ENCODE data around the gene PTPRH. TPM values are rescaled to one million over a fixed set of nuclear protein-coding genes. Genes with fewer than 3 reads are reported as not detected.
A peak's percentile ranks its signal among the peaks of the same experiment; 100 is the strongest.

The PTPRH gene
- total RNA-seq, 1 donor from 2014 or later, result not detected

DNA sequence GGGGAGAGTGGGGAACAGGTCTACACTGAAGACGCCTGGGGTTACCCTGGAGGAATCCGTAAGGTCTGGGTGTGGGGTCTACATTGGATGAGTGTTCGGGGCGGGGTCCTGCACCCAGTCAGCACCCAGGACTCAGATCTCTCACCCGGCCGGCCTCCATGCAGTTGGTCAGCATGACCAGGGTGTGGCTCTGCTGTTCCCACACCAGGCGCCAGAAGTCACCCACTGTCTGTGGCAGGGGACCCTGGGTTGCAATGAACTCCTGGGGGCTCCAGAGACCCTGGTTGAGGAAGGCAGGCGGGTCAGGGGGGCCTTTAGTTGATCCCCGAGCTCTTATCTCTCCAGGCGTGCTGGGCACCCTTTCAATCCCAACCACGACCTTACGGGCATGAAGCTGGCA lies 23.2 kb downstream of the PTPRH start:
- no peak for DNase-seq (ENCODE audit: low spot score)
- peaks cover 19% of the 10 kb centered on the region for H3K27me3 Mint-ChIP-seq (ENCODE audit: unreplicated experiment)
- H3K4me3 Mint-ChIP-seq (ENCODE audit: unreplicated experiment), result no peak overlapping the region
- no peaks in the 10 kb centered on the region for H3K4me1 Mint-ChIP-seq (ENCODE audit: unreplicated experiment)
- no peaks in the 10 kb centered on the region for H3K36me3 Mint-ChIP-seq (ENCODE audit: low read depth, unreplicated experiment)
- no peak overlapping the region for H3K27ac Mint-ChIP-seq (ENCODE audit: unreplicated experiment)
- H3K9me3 Mint-ChIP-seq (ENCODE audit: unreplicated experiment), result no peaks in the 10 kb centered on the region
- TF ChIP-seq, protein P1, sequence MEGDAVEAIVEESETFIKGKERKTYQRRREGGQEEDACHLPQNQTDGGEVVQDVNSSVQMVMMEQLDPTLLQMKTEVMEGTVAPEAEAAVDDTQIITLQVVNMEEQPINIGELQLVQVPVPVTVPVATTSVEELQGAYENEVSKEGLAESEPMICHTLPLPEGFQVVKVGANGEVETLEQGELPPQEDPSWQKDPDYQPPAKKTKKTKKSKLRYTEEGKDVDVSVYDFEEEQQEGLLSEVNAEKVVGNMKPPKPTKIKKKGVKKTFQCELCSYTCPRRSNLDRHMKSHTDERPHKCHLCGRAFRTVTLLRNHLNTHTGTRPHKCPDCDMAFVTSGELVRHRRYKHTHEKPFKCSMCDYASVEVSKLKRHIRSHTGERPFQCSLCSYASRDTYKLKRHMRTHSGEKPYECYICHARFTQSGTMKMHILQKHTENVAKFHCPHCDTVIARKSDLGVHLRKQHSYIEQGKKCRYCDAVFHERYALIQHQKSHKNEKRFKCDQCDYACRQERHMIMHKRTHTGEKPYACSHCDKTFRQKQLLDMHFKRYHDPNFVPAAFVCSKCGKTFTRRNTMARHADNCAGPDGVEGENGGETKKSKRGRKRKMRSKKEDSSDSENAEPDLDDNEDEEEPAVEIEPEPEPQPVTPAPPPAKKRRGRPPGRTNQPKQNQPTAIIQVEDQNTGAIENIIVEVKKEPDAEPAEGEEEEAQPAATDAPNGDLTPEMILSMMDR (IDR thresholded peaks at IDR 0.05; ENCODE audit: unreplicated experiment), result no peak

DNA sequence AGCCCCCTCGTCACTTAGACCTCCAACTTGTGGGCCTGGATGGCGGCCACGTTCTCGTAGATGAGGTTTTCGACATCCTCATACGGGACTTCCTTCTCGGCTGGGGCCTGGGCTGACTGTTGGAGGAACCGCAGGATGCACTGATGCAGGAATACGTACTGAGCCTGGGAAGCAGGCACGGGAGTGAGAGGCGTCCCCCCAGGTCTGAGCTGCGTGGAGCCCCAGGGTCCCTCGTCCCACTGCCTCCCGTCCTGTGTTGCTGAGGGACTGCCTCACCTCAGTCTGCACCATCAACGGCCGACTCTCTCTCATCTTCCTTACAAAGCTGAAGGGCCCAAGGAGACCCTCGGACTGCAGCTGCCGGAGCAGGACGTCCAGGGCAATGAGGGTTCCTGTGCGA lies 27.6 kb downstream of the PTPRH start:
- Mint-ChIP-seq H3K36me3 (ENCODE audit: low read depth, unreplicated experiment) (peaks cover 3% of the 10 kb centered on the region), H3K27me3 (ENCODE audit: unreplicated experiment) (peaks cover 23% of the 10 kb centered on the region), H3K4me3 (ENCODE audit: unreplicated experiment) (no peak overlapping the region), H3K4me1 (ENCODE audit: unreplicated experiment) (peaks cover 5% of the 10 kb centered on the region), H3K9me3 (ENCODE audit: unreplicated experiment) (no peaks in the 10 kb centered on the region), H3K27ac (ENCODE audit: unreplicated experiment) (no peak overlapping the region)
- DNase-seq (ENCODE audit: low spot score), result no peak
- TF ChIP-seq, protein P1 (IDR thresholded peaks at IDR 0.05; ENCODE audit: unreplicated experiment), result no peak

DNA sequence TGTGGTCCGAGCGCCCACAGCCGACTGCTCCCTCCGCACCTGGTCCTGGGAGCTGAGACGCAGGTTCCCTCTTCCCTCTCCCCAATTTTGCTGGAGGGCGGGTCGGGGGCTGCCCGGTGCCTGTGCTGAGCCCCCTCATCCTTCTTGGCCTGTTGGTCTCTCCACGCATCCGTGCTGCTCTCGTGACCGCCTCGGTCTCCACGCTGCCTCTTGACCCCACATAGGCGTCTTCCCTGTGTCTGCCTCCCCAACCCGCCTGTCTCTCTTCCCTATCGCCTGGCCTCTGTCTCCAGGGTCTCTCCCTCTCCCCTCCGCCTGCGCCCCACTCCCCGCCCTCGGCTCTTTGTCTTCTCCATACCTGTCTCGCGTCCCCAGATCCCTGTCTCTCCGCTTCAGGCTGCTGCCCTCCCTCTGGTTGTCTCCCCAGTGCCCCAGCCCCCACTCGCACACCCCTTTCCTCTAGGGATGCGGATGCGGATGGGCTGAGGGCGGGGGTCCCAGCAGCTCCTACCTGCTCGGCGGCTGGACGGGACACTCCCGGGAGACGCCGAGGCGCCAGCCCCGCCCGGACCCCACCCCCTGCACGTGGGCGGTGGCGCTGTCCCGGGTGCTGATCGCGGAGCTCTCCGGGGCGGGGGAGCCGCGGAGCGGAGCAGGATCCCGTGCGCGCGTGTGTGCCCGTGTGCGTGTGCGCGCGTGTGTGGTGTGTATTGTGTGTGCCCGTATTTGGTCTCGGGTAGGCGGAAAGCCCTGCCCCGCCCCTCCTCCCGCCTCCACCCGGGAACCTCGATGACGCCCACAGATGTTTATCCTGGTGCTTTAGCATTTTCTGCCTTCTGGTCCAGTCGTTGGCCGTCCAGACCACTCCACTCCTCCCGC lies 29.5 kb downstream of the PTPRH start, which contains the start of gene SYT5:
Gene SYT5, minus strand, starts transcription at position 684 of the 879 bp plus-strand sequence. CDS start 1,248 bp downstream, outside the sequence.
- H3K4me3 Mint-ChIP-seq (ENCODE audit: unreplicated experiment), result peak within 1 kb of the TSS; percentile 71
- H3K27ac Mint-ChIP-seq (ENCODE audit: unreplicated experiment), result peak within 1 kb of the TSS; percentile 67
- DNase-seq (ENCODE audit: low spot score), result peak; percentile 75
- peaks cover 3% of the 10 kb centered on the region for H3K36me3 Mint-ChIP-seq (ENCODE audit: low read depth, unreplicated experiment)
- H3K4me1 Mint-ChIP-seq (ENCODE audit: unreplicated experiment), result peaks cover 5% of the 10 kb centered on the region
- H3K9me3 Mint-ChIP-seq (ENCODE audit: unreplicated experiment), result no peaks in the 10 kb centered on the region
- TF ChIP-seq, protein P1 (IDR thresholded peaks at IDR 0.05; ENCODE audit: unreplicated experiment), result no peak
- H3K27me3 Mint-ChIP-seq (ENCODE audit: unreplicated experiment), result peaks cover 26% of the 10 kb centered on the region

DNA sequence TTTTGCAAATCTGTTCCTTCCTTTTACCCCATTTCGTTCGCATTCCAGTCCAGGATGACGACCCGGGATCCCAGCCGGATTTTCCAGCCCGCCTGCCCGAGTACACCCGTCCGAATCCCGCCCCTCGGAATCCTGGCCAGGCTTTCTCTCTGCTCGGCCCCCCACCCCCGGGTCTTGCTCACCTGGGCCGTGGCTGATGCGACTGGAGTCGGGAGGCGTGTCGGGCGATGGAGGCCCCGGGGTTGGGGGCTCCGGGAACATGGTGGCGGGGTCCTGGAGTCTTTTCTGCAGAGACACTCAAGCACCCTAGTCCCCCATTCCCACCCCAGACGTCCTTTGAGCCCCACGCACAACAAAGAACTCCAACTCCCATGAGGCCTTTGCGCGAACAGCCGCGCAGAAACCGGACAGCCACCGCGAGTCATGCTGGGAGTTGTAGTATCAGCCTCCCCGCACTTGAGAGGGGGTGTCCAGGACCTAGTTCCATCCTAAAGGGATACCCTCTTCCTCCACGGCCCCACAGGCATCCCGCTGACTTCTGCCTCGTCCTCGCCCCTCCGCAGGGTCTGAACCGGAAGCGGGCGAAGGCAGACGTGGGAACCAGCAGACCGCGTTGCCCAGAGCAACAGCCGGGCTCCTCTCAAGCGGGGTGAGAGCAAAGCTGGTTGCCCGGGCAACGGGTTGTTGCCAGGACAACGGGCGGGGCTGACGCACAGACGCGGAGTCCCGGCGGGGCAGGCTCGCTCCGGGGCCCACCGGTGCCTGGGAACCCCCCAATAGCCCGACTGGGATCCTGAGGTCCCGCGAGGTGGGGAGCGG lies 30.3 kb downstream of the PTPRH start:
- peak; percentile 80 for DNase-seq (ENCODE audit: low spot score)
- peak overlapping the region; percentile 82 for H3K4me3 Mint-ChIP-seq (ENCODE audit: unreplicated experiment)
- peaks cover 5% of the 10 kb centered on the region for H3K4me1 Mint-ChIP-seq (ENCODE audit: unreplicated experiment)
- TF ChIP-seq, protein P1 (IDR thresholded peaks at IDR 0.05; ENCODE audit: unreplicated experiment), result no peak
- peaks cover 3% of the 10 kb centered on the region for H3K36me3 Mint-ChIP-seq (ENCODE audit: low read depth, unreplicated experiment)
- H3K27ac Mint-ChIP-seq (ENCODE audit: unreplicated experiment), result peak overlapping the region; percentile 36
- H3K9me3 Mint-ChIP-seq (ENCODE audit: unreplicated experiment), result no peaks in the 10 kb centered on the region
- H3K27me3 Mint-ChIP-seq (ENCODE audit: unreplicated experiment), result peaks cover 30% of the 10 kb centered on the region

Data from endothelial cell (in vitro differentiated cells).